Neural progenitor cell (in vitro differentiated cells): ENCODE measurements around the gene NETO2. TPM values are rescaled to one million over a fixed set of nuclear protein-coding genes. Genes with fewer than 3 reads are reported as not detected.

Experiments
- DNase-seq: peaks from one replicate; pipeline ENCODE4 v3.0.0-alpha.2; 2016; ENCODE audit warnings: low spot score
- H2AFZ ChIP-seq: fragments of 200-600 bp; sonication (generic); replicated peaks from 2 replicates; pipeline ENCODE4 v1.6.1; 2016; ENCODE audit warnings: antibody characterized with exemption
- H3F3A ChIP-seq: fragments of 200-600 bp; sonication (generic); 2 replicates; pipeline ENCODE4 v1.6.1; 2016; ENCODE audit warnings: antibody characterized with exemption, low read depth
- H3K27ac ChIP-seq: fragments of 200-600 bp; sonication (generic); 2 replicates; pipeline ENCODE4 v1.5.1; 2016; ENCODE audit warnings: mild to moderate bottlenecking
- H3K27me3 ChIP-seq: fragments of 200-600 bp; sonication (generic); 2 replicates; pipeline ENCODE4 v1.6.1; 2016; ENCODE audit warnings: mild to moderate bottlenecking, moderate library complexity
- H3K36me3 ChIP-seq: fragments of 200-600 bp; sonication (generic); 2 replicates; pipeline ENCODE4 v1.5.1; 2016
- H3K4me1 ChIP-seq: fragments of 200-600 bp; sonication (generic); 2 replicates; pipeline ENCODE4 v1.6.1; 2016; ENCODE audit warnings: mixed run types
- H3K4me2 ChIP-seq: fragments of 200-600 bp; sonication (generic); 2 replicates; pipeline ENCODE4 v1.6.1; 2016
- H3K4me3 ChIP-seq: fragments of 200-600 bp; sonication (generic); 2 replicates; pipeline ENCODE4 v1.5.1; 2016
- H3K79me2 ChIP-seq: fragments of 200-600 bp; sonication (generic); 2 replicates; pipeline ENCODE4 v1.6.1; 2016; ENCODE audit warnings: low read depth
- H3K9ac ChIP-seq: fragments of 200-600 bp; sonication (generic); 2 replicates; pipeline ENCODE4 v1.6.1; 2016
- H3K9me3 ChIP-seq: fragments of 200-600 bp; sonication (generic); 2 replicates; pipeline ENCODE4 v1.5.1; 2016; ENCODE audit warnings: low read depth
- H4K20me1 ChIP-seq: fragments of 200-600 bp; sonication (generic); 2 replicates; pipeline ENCODE4 v1.6.1; 2016; ENCODE audit warnings: low read depth
- H3K27ac Mint-ChIP-seq: 3 replicates; pipeline ENCODE4 v1.8.0; 2021; ENCODE audit warnings: mixed read lengths
- H3K27me3 Mint-ChIP-seq: 2 replicates; pipeline ENCODE4 v1.8.0; 2022; ENCODE audit warnings: low read depth, mild to moderate bottlenecking, inconsistent platforms, moderate library complexity, mixed read lengths; ENCODE audit not compliant: insufficient read depth
- H3K36me3 Mint-ChIP-seq: 3 replicates; pipeline ENCODE4 v1.8.0; 2021; ENCODE audit warnings: mixed read lengths
- H3K4me1 Mint-ChIP-seq: 3 replicates; pipeline ENCODE4 v1.8.0; 2021; ENCODE audit warnings: mixed read lengths
- H3K4me3 Mint-ChIP-seq: 3 replicates; pipeline ENCODE4 v1.8.0; 2021; ENCODE audit warnings: mild to moderate bottlenecking, moderate library complexity, mixed read lengths
- H3K9me3 Mint-ChIP-seq: 3 replicates; pipeline ENCODE4 v1.8.0; 2020; ENCODE audit warnings: mixed read lengths
- EZH2 ChIP-seq: fragments of 200-600 bp; sonication (generic); IDR thresholded peaks from 2 replicates; pipeline ENCODE4 v1.6.1; 2017; ENCODE audit warnings: antibody characterized with exemption, mild to moderate bottlenecking, moderate library complexity
- EZH2phosphoT487 ChIP-seq: fragments of 200-600 bp; sonication (generic); IDR thresholded peaks from 2 replicates; pipeline ENCODE4 v1.6.1; 2017; ENCODE audit warnings: antibody characterized with exemption
- total RNA-seq: library from RNA; depleted of rRNA; stranded (reverse); fragments of >200 nt; gene quantifications from 2 replicates; pipeline ENCODE4 v1.2.3, GENCODE V29; 2015; ENCODE audit warnings: low replicate concordance
- TF ChIP-seq, protein P1 (sequence below): fragments of 200-600 bp; sonication (generic); IDR thresholded peaks from 2 replicates; pipeline ENCODE4 v1.5.1; 2017; ENCODE audit warnings: antibody characterized with exemption, mild to moderate bottlenecking

Gene NETO2
- total RNA-seq, 1 donor from 2014 or later = 32.0 TPM

DNA sequence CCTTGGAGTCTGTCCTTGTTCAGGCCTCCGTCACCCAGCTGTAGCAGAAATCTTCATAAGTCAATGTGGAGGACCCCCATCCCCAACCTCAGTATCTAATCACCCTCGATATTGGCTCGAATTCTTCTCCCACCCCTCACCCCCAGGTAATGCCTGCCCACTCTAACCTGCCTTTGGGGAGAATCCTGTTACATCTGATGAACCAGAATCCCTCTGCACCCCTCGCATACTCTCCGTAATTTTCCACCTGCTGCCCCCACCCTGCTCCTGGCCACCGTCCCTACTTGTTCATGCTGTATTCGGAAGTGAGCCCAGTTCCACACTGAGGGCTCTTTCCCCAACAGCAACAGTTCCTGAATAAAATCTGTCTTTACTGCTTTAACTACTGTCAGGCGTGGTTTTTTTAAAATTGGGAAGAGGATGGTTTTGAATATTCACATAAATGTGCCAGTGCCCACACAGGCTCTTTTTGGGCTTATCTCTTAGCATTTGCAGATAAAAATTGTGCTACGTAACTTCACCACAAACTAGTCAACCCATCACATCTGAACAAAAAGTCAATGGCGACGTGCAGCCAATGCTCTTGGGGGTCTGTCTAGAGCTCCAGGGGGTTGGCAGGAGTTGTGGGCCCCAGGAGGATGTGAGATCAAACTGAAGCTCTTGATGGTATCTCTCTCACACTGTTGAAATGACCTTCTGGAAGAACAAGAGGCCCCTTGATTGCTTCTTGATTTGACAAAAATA, 73.7 kb downstream of the NETO2 start:
- no peaks in the 10 kb centered on the region for H3K27me3 ChIP-seq
- H3K9ac ChIP-seq = no peak overlapping the region
- no peak for TF ChIP-seq EZH2
- TF ChIP-seq, protein P1, sequence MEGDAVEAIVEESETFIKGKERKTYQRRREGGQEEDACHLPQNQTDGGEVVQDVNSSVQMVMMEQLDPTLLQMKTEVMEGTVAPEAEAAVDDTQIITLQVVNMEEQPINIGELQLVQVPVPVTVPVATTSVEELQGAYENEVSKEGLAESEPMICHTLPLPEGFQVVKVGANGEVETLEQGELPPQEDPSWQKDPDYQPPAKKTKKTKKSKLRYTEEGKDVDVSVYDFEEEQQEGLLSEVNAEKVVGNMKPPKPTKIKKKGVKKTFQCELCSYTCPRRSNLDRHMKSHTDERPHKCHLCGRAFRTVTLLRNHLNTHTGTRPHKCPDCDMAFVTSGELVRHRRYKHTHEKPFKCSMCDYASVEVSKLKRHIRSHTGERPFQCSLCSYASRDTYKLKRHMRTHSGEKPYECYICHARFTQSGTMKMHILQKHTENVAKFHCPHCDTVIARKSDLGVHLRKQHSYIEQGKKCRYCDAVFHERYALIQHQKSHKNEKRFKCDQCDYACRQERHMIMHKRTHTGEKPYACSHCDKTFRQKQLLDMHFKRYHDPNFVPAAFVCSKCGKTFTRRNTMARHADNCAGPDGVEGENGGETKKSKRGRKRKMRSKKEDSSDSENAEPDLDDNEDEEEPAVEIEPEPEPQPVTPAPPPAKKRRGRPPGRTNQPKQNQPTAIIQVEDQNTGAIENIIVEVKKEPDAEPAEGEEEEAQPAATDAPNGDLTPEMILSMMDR = no peak
- TF ChIP-seq EZH2phosphoT487 = no peak
- peaks cover 7% of the 10 kb centered on the region for H3K27me3 Mint-ChIP-seq
- H3K27ac ChIP-seq = no peak overlapping the region
- no peaks in the 10 kb centered on the region for H3K36me3 ChIP-seq
- peaks cover 4% of the 10 kb centered on the region for H3K4me1 Mint-ChIP-seq
- no peak overlapping the region for H2AFZ ChIP-seq
- no peaks in the 10 kb centered on the region for H3K36me3 Mint-ChIP-seq
- H3K4me3 Mint-ChIP-seq = no peak overlapping the region
- no peak for DNase-seq
- no peak overlapping the region for H3K27ac Mint-ChIP-seq
- H3K4me2 ChIP-seq = no peak overlapping the region
- H3K4me1 ChIP-seq = peaks cover 7% of the 10 kb centered on the region
- no peaks in the 10 kb centered on the region for H4K20me1 ChIP-seq
- H3K9me3 ChIP-seq = no peaks in the 10 kb centered on the region
- H3K79me2 ChIP-seq = no peaks in the 10 kb centered on the region
- peaks cover 6% of the 10 kb centered on the region for H3K9me3 Mint-ChIP-seq
- H3K4me3 ChIP-seq = no peak overlapping the region
- H3F3A ChIP-seq = no peaks in the 10 kb centered on the region

- H3K4me1 ChIP-seq = peaks cover 7% of the 10 kb centered on the region
- Mint-ChIP-seq H3K36me3 (no peaks in the 10 kb centered on the region), H3K4me1 (peaks cover 4% of the 10 kb centered on the region), H3K27ac (peak overlapping the region; percentile 39), H3K4me3 (no peak overlapping the region), H3K27me3 (peaks cover 7% of the 10 kb centered on the region), H3K9me3 (peaks cover 6% of the 10 kb centered on the region)
- H3K27me3 ChIP-seq = no peaks in the 10 kb centered on the region
- no peaks in the 10 kb centered on the region for H3K9me3 ChIP-seq
- no peak overlapping the region for H3K9ac ChIP-seq
- TF ChIP-seq EZH2phosphoT487 (no peak), EZH2 (no peak)
- TF ChIP-seq, protein P1 = no peak
- no peak overlapping the region for H3K27ac ChIP-seq
- no peak overlapping the region for H2AFZ ChIP-seq
- no peaks in the 10 kb centered on the region for H3K36me3 ChIP-seq
- H3F3A ChIP-seq = no peaks in the 10 kb centered on the region
- H3K4me2 ChIP-seq = no peak overlapping the region
- H4K20me1 ChIP-seq = no peaks in the 10 kb centered on the region
- H3K79me2 ChIP-seq = no peaks in the 10 kb centered on the region
- no peak for DNase-seq
- no peak overlapping the region for H3K4me3 ChIP-seq
Observed at GRCh38 chr16:47069313-47069712, 74.4 kb downstream of the NETO2 start.

DNA sequence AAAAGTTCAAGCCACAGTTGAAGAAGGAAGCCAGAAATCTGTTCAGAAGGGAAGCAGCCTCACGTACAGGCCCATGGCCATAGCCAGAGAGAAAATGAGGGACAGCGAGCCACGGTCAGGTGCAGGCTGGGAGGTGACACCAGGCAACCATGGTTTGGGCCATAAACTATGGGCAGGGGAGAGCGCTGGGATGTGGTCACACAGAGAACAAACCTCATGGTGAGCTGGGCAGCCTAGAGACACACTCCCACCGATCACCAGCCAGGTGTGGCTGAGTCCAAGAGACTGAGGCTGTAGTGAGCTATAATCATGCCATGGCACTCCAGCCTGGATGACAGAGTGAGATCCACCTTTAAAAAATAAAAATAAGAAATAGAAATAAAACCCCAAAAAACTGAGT, 76.5 kb downstream of the NETO2 start:
- H2AFZ ChIP-seq = no peak overlapping the region
- no peak overlapping the region for H3K9ac ChIP-seq
- H3K27ac Mint-ChIP-seq = no peak overlapping the region
- H3K4me1 Mint-ChIP-seq = peaks cover 4% of the 10 kb centered on the region
- H3K27me3 Mint-ChIP-seq = peaks cover 7% of the 10 kb centered on the region
- H3F3A ChIP-seq = no peaks in the 10 kb centered on the region
- no peaks in the 10 kb centered on the region for H3K36me3 ChIP-seq
- H3K4me3 ChIP-seq = no peak overlapping the region
- H3K36me3 Mint-ChIP-seq = no peaks in the 10 kb centered on the region
- H3K4me2 ChIP-seq = no peak overlapping the region
- TF ChIP-seq, protein P1 = no peak
- no peak for TF ChIP-seq EZH2
- TF ChIP-seq EZH2phosphoT487 = no peak
- no peaks in the 10 kb centered on the region for H3K79me2 ChIP-seq
- peaks cover 21% of the 10 kb centered on the region for H3K9me3 Mint-ChIP-seq
- H3K4me3 Mint-ChIP-seq = no peak overlapping the region
- H4K20me1 ChIP-seq = no peaks in the 10 kb centered on the region
- DNase-seq = no peak
- no peaks in the 10 kb centered on the region for H3K27me3 ChIP-seq
- no peaks in the 10 kb centered on the region for H3K9me3 ChIP-seq
- H3K27ac ChIP-seq = no peak overlapping the region
- peaks cover 7% of the 10 kb centered on the region for H3K4me1 ChIP-seq
